Mammary epithelial cell (primary cell): Measurements from ENCODE around the gene CRMP1.

Source experiments
- EZH2 ChIP-seq: IDR thresholded peaks from 2 replicates; pipeline ENCODE4 v1.6.1; 2012; ENCODE audit warnings: low read length, inconsistent platforms, borderline replicate concordance
- TF ChIP-seq, protein P1 (sequence below), 2 donors: IDR thresholded peaks in 1 of 2; conservative IDR thresholded peaks in 1 of 2; 2 replicates each; pipeline ENCODE4 v1.5.1; 2011 to 2012; ENCODE audit warnings: inconsistent platforms in 2 of 2, low read length in 2 of 2, mild to moderate bottlenecking in 2 of 2, control low read depth in 1 of 2, low read depth in 1 of 2; ENCODE audit not compliant: insufficient read depth in 1 of 2; ENCODE audit errors: extremely low read depth in 1 of 2

DNA sequence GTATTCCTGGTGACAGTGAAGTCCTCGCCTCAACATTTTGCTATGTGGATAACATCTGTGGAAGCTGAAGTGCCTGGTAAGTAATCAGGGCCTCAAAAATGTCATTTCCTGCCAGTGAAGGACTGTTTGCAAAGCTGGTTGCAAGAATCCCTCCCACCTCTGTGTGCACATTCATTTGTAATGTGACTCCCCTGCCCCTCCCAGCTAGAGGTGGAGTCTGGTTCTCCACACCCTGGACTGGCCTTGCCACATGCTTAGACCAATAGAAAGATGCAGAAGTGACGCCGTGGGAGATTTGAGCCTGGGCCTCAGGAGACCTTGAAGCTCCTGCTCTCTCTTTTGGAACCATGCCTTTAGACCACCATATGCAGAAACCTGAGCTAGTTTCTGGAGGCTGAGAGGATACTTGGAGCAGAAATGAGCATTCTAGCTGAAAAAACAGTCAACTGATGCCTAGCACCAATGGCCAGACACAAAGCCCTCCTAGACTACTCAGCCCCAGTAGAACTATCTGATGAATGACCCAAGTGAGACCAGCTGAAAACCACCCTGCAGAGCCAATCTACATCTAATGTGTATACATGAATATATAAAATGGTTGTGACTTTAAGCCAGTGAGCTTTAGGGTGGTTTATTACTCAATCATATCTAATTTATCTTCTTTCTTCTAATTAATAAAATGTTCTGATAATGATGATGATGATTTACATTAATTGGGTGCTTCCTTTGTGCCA, 47.8 kb upstream of the CRMP1 start:
- TF ChIP-seq, protein P1, sequence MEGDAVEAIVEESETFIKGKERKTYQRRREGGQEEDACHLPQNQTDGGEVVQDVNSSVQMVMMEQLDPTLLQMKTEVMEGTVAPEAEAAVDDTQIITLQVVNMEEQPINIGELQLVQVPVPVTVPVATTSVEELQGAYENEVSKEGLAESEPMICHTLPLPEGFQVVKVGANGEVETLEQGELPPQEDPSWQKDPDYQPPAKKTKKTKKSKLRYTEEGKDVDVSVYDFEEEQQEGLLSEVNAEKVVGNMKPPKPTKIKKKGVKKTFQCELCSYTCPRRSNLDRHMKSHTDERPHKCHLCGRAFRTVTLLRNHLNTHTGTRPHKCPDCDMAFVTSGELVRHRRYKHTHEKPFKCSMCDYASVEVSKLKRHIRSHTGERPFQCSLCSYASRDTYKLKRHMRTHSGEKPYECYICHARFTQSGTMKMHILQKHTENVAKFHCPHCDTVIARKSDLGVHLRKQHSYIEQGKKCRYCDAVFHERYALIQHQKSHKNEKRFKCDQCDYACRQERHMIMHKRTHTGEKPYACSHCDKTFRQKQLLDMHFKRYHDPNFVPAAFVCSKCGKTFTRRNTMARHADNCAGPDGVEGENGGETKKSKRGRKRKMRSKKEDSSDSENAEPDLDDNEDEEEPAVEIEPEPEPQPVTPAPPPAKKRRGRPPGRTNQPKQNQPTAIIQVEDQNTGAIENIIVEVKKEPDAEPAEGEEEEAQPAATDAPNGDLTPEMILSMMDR (conservative IDR thresholded peaks at IDR 0.05 in 1 of 2, IDR thresholded peaks at IDR 0.05 in 1 of 2; ENCODE audit: extremely low read depth in 1 of 2, insufficient read depth in 1 of 2, low read depth in 1 of 2, low read length in 2 of 2), result no peak
- TF ChIP-seq EZH2, result no peak
